Spinal cord (tissue), 10 donors: ENCODE measurements around the gene STRBP. TPM values are rescaled to one million over a fixed set of nuclear protein-coding genes. Genes with fewer than 3 reads are reported as not detected.
"Not testable (repeated sequence)": the region's sequence is repeated elsewhere in the genome, so short reads cannot be mapped to it uniquely, and the experiment has no call there.

ENCODE experiments used
- DNase-seq, 6 donors: peaks; one replicate each; pipeline versions ENCODE4 v3.0.0 to v3.0.0-alpha.2; 2013 to 2015; ENCODE audit warnings: low spot score in 6 of 6, low read depth in 4 of 6
- H3K27ac ChIP-seq: one replicate; pipeline ENCODE4 v1.5.1; 2013; ENCODE audit warnings: low read depth, low read length, control low read depth
- H3K27me3 ChIP-seq: one replicate; pipeline ENCODE4 v1.6.1; 2013; ENCODE audit warnings: low read length; ENCODE audit not compliant: control insufficient read depth, insufficient read depth
- H3K36me3 ChIP-seq: one replicate; pipeline ENCODE4 v1.6.1; 2013; ENCODE audit warnings: low read length; ENCODE audit not compliant: control insufficient read depth, insufficient read depth
- H3K4me1 ChIP-seq: one replicate; pipeline ENCODE4 v1.6.1; 2013; ENCODE audit warnings: low read length; ENCODE audit not compliant: control insufficient read depth, insufficient read depth
- H3K4me3 ChIP-seq: one replicate; pipeline ENCODE4 v1.5.1; 2013; ENCODE audit warnings: low read depth, low read length, control low read depth
- H3K9me3 ChIP-seq: one replicate; pipeline ENCODE4 v1.6.1; 2013; ENCODE audit warnings: low read length; ENCODE audit not compliant: control insufficient read depth, insufficient read depth
- WGBS: methylation state at CpG from one replicate; pipeline ENCODE4 v1.1.5; 2013; ENCODE audit warnings: missing lambda C conversion rate; ENCODE audit not compliant: insufficient coverage; 5-methylcytosine and 5-hydroxymethylcytosine counted together
- polyA plus RNA-seq, 2 donors: library from polyadenylated mRNA; unstranded; fragments of 120-200 nt; gene quantifications; one replicate each; pipeline ENCODE4 v1.2.1, GENCODE V29; 2013; ENCODE audit not compliant: insufficient read length in 2 of 2
- total RNA-seq, 2 donors: library from RNA; depleted of rRNA in 1 of 2; stranded (reverse); fragments of 120-200 nt in 1 of 2; fragments of >200 nt in 1 of 2; gene quantifications; one replicate each; pipeline versions ENCODE4 v1.2.3 to v1.2.4, GENCODE V29; 2013 to 2014
- donor health status: healthy.

The STRBP gene
- total and polyA plus RNA-seq, 4 donors, result 47.7 to 70.6 (median 60.7) TPM

- Histone ChIP-seq H3K9me3 (no peaks in the 10 kb centered on the region), H3K4me3 (no peak overlapping the region), H3K27ac (no peak overlapping the region), H3K4me1 (peaks cover 6% of the 10 kb centered on the region), H3K27me3 (no peaks in the 10 kb centered on the region), H3K36me3 (no peaks in the 10 kb centered on the region)
- WGBS, result 83% methylated on average over 3 of the region's 4 CpGs
- DNase-seq, result no peak
Observed at GRCh38 chr9:123304340-123304691, 35.9 kb upstream of the STRBP start.

GRCh38 chr9:123302348-123303214 is 34.2 kb upstream of the STRBP start:
- WGBS, result 61% methylated on average over 17 of the region's 17 CpGs
- Histone ChIP-seq H3K27ac (no peak overlapping the region), H3K9me3 (no peaks in the 10 kb centered on the region), H3K36me3 (no peaks in the 10 kb centered on the region), H3K4me3 (no peak overlapping the region), H3K4me1 (peaks cover 6% of the 10 kb centered on the region), H3K27me3 (no peaks in the 10 kb centered on the region)
- peak in 1 of 6 donors; percentile 35 for DNase-seq

- H3K36me3 ChIP-seq, H3K9me3 ChIP-seq, H3K27me3 ChIP-seq, H3K27ac ChIP-seq, H3K4me1 ChIP-seq, DNase-seq, H3K4me3 ChIP-seq: not testable (repeated sequence)
- WGBS, result 89% methylated on average over 7 of the region's 13 CpGs
Observed at GRCh38 chr9:123301936-123302335, 33.5 kb upstream of the STRBP start.

- no peak for DNase-seq
Observed at GRCh38 chr9:123300554-123300953, 32.2 kb upstream of the STRBP start.

GRCh38 chr9:123299558-123300126 is 31.3 kb upstream of the STRBP start:
- Histone ChIP-seq H3K27me3 (no peaks in the 10 kb centered on the region), H3K4me1 (peaks cover 6% of the 10 kb centered on the region), H3K36me3 (no peaks in the 10 kb centered on the region), H3K4me3 (no peak overlapping the region), H3K9me3 (no peaks in the 10 kb centered on the region), H3K27ac (no peak overlapping the region)
- no peak for DNase-seq
- WGBS, result 48% methylated on average over 10 of the region's 10 CpGs

More at GRCh38 chr9:123300554-123300953, 32.2 kb upstream of the STRBP start:
- no CpG with 5 or more reads among the region's 3 CpGs for WGBS
- H3K27ac ChIP-seq, result no peak overlapping the region
- H3K9me3 ChIP-seq, result no peaks in the 10 kb centered on the region
- no peak overlapping the region for H3K4me3 ChIP-seq
- peaks cover 6% of the 10 kb centered on the region for H3K4me1 ChIP-seq
- no peaks in the 10 kb centered on the region for H3K36me3 ChIP-seq
- H3K27me3 ChIP-seq, result no peaks in the 10 kb centered on the region

GRCh38 chr9:123296174-123296573 is 27.8 kb upstream of the STRBP start:
- no peak for DNase-seq
- H3K27ac ChIP-seq, result no peak overlapping the region
- H3K9me3 ChIP-seq, result no peaks in the 10 kb centered on the region
- peaks cover 6% of the 10 kb centered on the region for H3K4me1 ChIP-seq
- no peaks in the 10 kb centered on the region for H3K36me3 ChIP-seq
- no peaks in the 10 kb centered on the region for H3K27me3 ChIP-seq
- no peak overlapping the region for H3K4me3 ChIP-seq

- Histone ChIP-seq H3K4me3 (no peak overlapping the region), H3K27ac (no peak overlapping the region), H3K36me3 (no peaks in the 10 kb centered on the region), H3K27me3 (no peaks in the 10 kb centered on the region), H3K4me1 (no peaks in the 10 kb centered on the region), H3K9me3 (no peaks in the 10 kb centered on the region)
- DNase-seq, result no peak
- WGBS, result 93% methylated on average over 4 of the region's 4 CpGs
Observed at GRCh38 chr9:123291736-123292135, 23.4 kb upstream of the STRBP start.

- no peak overlapping the region for H3K4me3 ChIP-seq
- WGBS, result 80% methylated on average over 1 of the region's 3 CpGs
- DNase-seq, result no peak
- H3K36me3 ChIP-seq, result no peaks in the 10 kb centered on the region
- H3K4me1 ChIP-seq, result no peaks in the 10 kb centered on the region
- H3K27me3 ChIP-seq, result no peaks in the 10 kb centered on the region
- no peaks in the 10 kb centered on the region for H3K9me3 ChIP-seq
- H3K27ac ChIP-seq, result no peak overlapping the region
Observed at GRCh38 chr9:123290764-123291163, 22.4 kb upstream of the STRBP start.

GRCh38 chr9:123287639-123288038 is 19.3 kb upstream of the STRBP start:
- Histone ChIP-seq H3K27ac (no peak overlapping the region), H3K4me3 (no peak overlapping the region), H3K9me3 (no peaks in the 10 kb centered on the region), H3K36me3 (no peaks in the 10 kb centered on the region), H3K4me1 (no peaks in the 10 kb centered on the region), H3K27me3 (no peaks in the 10 kb centered on the region)
- DNase-seq, result no peak
- WGBS, result 92% methylated on average over 2 of the region's 3 CpGs

- Histone ChIP-seq H3K27ac (no peak overlapping the region), H3K4me3 (no peak overlapping the region), H3K9me3 (no peaks in the 10 kb centered on the region), H3K27me3 (no peaks in the 10 kb centered on the region), H3K4me1 (no peaks in the 10 kb centered on the region), H3K36me3 (no peaks in the 10 kb centered on the region)
- no peak for DNase-seq
- 88% methylated on average over 1 of the region's 1 CpG for WGBS
Observed at GRCh38 chr9:123286324-123286723, 17.9 kb upstream of the STRBP start.
